NOMO-1 treated with dmso at 0.1 percent for 144 hours (cell line): Measurements from ENCODE around the gene IER5L.

ENCODE experiments used
- DNase-seq: peaks from one replicate; lab custom pipeline; 2025; ENCODE audit not compliant: unreplicated experiment; lab: John Stamatoyannopoulos, UW

Gene IER5L

GRCh38 chr9:129177791-129178567, at the start of gene IER5L:
IER5L (minus strand) TSS chr9:129178261; CDS start chr9:129178052, 209 bp downstream.
- DNase-seq: peak; percentile 89

- no peak for DNase-seq
Observed at GRCh38 chr9:129227843-129228189, 49.8 kb upstream of the IER5L start.

DNA sequence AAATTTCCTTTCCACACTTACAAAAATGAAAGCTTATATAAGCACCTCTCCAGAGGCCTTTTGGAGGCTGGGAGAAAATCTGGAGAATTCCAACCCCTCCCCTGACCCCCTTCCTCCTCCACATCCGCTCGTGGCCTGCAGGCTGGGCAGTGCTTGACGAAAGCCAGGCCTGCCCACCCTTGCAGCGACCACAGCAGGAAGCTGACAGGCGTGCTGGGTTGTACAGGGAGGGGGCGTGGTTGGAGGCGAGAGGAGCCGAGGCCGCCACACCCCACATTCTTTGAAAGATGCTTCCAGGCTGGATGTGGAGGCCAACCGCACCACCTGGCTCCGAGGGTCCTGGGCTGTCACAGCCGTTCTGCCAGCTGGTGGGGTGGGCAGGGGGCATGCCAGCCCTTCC, 47.8 kb upstream of the IER5L start:
- DNase-seq: no peak

DNA sequence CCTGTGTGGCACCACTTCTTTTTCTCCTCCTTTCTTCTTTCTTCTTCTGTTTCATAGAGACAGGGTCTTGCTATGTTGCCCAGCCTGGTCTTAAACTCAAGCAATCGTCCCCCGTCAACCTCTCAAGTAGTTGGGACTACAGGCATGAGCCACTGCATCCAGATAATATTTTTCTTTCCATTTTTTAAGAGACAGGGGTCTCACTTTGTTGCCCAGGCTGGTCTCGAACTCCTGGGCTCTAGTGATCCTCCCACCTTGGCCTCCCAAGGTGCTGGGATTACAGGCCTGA, 47.4 kb upstream of the IER5L start:
- DNase-seq: no peak

DNA sequence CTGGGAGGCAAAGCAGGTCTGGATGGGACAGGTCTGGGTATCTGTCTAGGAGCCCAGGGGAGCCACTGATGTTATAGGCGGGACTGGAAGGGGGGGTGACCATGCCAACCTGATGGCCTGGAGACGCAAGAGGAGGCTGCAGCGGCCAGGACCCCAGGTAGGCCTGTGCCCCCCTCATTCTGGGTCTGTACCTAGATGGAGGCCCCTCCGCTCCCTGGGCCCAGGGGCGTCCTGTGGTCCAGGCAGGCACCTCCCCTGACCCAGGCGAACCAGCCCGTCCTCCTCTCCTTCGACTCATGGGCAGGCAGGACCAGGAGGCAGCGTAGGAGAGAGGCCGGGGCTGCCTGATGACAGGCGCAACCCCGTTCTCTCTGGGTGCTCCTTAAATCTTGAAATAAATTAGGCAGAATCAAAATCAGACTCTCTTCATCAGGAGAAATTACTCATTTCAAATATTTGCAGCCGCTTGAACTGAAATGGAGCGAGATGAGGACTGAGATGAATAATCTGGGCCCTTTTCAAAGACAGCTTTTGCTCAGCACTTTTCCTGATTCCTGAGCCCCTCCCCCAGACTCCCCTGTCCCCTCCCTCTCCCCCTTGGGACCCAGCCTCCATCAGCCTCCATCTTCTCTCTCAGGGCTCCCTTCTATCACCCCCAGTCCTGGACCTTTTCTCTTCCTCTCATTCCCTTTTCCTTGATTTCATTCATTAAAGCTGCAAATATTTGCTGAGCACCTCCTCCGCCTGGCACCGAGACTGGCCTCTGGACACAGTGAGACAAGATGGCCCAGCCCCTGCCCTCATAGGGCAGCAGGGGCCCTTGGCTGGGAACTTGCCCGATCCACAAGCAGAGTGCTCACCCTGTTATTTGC, 46.8 kb upstream of the IER5L start:
- no peak for DNase-seq

DNA sequence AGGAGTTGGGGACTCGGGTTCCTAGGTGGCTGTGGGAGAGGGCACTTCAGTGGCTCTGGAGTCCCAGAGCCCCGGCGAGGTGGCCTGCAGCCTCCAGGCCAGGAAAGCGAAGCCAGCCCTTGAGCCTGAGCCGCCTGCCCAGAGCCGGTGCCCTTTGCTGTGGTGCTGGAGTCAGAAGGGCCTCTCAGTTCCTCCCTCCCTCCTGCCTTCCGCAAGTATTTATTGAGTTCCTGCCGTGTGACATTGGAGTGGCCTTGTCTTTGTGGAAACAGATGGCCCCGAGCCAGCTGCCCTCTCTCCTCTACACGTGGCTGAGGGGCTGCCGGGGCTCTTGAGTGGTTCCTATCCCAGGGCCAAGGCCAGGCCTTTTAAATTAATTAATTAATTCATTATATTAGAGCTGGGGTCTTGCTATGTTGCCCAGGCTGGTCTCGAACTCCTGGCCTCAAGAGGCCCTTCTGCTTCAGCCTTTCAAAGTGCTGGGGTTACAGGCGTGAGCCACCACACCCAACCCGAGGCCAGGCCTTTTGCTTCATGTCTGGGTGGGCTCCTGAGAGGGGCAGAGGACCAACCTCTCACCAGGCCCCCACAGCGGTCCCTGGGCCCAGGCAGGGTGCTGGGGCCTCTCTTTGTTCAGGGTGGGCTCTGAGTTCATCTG, 45.6 kb upstream of the IER5L start:
- DNase-seq: no peak

DNA sequence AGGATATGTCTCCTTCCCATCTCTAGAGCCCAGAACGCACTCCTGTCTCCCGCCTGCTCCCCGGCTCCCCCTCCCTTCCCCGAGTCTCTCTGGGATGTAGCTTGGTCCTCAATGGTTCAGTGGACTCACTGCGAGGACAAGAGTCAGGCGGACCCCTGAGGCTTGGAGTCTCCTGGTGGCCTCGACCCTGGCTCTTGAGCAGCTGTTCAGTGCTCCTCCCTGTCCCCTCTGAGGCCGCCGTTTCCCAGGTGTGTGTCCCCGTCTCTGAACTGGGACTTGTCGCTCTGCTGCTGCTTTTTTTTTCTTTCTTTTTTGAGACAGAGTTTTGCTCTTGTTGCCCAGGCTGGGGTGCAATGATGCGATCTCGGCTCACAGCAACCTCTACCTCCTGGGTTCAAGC, 44.8 kb upstream of the IER5L start:
- DNase-seq: no peak

- no peak for DNase-seq
Observed at GRCh38 chr9:129221979-129222635, 44.0 kb upstream of the IER5L start.

- DNase-seq: no peak
Observed at GRCh38 chr9:129221233-129221632, 43.2 kb upstream of the IER5L start.

DNA sequence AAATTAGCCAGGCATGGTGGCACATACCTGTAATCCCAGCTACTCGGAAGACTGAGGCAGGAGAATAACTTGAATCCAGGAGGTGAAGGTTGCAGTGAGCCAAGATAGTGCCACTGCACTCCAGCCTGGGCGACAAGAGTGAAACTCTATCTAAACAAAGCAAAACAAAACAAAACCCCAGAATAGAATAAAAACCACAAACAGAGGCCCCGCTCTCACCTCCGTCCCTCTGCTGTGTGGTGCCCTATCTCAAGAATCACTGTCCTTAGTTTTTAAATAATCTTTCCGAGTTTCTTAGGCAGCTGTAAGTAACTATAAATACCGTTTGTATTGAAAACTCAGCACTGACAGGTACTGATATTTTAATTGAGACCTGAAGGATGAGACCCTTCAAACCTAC, 42.7 kb upstream of the IER5L start:
- DNase-seq: no peak

DNA sequence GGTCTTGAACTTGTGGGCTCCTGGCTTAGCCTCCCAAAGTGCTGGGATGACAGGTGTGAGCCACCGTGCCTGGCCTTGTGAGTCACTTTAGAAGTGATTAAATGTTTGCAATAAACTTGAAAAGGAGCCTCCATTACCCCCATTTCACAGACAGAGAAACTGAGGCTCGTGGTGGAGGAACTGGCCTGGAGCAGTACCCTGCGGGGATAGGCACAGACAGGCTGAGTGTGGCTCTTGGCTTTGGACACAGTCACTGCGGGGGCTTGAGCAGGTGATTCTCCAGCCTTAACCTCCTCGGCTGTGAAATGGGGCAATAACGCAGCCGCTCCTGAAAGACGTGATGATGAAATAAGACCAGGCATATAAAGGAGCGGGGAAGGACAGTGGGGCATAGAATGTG, 40.9 kb upstream of the IER5L start:
- DNase-seq: no peak

DNA sequence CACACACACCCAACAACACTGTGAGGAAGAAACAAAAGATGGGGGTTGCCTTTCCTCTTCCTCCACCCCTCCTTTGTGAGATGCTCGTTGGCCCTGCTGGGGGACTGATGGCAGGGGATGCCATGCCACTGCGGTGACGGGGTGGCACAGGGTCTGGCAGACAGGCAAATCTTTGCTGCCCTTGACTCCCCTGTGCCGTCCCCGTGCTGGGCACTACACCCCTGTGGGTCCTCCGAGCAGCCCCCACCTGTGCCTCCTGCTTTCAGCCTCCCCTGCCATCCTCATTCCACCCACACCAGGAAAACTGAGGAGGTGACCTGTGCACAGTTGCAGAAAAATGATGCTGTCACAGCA, 40.2 kb upstream of the IER5L start:
- no peak for DNase-seq

- no peak for DNase-seq
Observed at GRCh38 chr9:129213551-129213950, 35.5 kb upstream of the IER5L start.

GRCh38 chr9:129211686-129212085, 33.6 kb upstream of the IER5L start:
- no peak for DNase-seq

DNA sequence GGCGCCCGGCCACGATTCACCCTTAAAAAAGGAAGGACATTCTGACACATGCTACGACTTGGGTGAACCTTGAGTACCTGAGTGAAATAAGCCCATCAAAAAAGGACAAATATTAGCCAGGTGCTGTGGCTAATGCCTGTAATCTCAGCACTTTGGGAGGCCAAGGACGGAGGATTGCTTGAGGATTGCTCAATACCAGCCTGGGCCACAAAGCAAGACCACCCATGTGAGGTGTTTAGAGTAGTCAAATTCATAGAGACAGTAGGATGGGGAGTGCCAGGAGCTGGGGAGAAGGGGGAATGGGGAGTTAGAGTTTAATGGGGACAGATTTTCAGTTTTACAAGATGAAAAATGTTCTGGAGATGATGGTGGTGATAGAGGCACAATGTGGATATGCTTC, 32.1 kb upstream of the IER5L start:
- DNase-seq: no peak

GRCh38 chr9:129209580-129209979, 31.5 kb upstream of the IER5L start:
- DNase-seq: no peak

GRCh38 chr9:129209109-129209508, 31.0 kb upstream of the IER5L start:
- DNase-seq: no peak

DNA sequence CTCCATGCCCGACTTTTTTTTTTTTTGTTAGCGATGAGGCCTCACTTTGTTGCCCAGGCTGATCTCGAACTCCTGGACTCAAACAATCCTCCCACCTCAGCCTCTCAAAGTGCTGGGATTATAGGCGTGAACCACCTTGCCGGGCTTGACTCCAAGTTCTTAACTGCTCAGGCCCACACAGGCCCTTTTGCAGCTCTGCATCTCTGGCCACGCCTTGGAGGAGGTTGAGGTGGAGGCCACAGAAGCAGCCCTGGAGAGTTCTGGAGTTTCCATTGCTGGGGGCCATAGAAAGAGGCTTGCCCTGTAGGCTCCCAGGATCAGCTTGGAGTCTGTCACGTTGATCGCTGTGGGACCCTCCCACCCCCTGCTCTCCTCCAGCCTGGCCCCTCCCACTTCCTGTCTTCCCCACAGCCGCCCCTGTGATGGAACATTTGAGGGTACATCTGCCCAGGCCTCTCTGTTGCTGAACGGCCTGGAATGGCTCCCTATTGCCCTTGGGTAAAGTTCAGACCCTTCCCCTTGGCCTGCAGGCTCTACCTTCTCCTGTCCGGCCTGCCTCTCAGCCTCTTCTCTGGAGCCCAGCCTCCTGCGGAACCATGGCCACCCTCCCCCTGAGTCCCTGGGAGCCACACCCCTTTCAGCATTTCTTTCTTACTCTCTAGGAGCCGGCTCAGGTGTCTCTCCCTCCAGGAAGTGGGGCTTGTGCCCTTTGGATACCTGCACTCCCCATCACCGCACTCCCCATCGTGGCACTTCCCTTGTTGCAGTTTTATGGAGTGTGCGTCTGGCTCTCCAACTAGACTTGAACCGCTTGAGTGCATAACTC, 30.4 kb upstream of the IER5L start:
- no peak for DNase-seq

GRCh38 chr9:129206905-129207304, 28.8 kb upstream of the IER5L start:
- no peak for DNase-seq

DNA sequence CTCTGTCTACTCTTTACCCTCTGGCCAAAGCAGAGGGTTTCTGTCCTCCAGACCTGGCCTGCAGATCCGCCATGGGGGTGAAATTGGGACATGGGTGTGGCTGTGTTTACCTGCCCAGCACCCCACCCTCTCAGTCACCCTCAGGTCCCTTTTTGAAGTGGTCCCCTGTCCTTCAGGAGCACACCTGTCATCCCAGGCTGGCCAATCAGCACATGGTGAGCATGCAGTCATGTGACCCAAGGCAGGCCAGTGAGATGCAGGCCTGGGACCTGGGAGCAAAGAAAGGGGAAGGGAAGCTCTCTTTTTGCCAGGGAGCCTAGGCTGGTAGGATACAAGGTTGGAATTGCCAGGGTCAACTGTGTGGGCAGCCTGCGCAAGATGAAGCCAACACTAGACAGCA, 28.3 kb upstream of the IER5L start:
- no peak for DNase-seq

DNA sequence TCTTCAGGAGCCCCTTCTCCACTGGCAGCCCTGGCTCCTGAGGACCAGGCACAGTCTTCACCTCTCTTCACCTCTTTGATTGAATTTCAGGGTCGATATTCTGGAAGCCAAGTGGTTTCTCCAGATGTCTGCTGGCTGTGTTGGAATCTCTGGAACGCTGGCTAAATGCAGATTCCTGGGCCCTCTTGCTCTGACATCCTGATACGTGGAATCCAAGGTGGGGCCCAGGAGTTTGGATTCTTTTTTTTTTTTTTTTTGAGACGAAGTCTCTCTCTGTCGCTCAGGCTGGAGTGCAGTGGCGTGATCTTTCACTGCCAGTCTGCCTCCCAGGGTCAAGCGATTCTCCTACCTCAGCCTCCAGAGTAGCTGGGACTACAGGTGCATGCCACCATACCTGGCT, 26.8 kb upstream of the IER5L start:
- no peak for DNase-seq
